OCI-LY3 (cell line): Measurements from ENCODE around the gene RNF157.

Source experiments
- H2AFZ ChIP-seq: fragments of 200-600, 300-600 bp; shearing (Covaris generic); 2 replicates; pipeline ENCODE4 v1.6.0; 2014; ENCODE audit warnings: antibody characterized with exemption, low read depth, low read length
- H3K27ac ChIP-seq: fragments of 200-600, 300-600 bp; sonication (generic); 2 replicates; pipeline ENCODE4 v1.5.1; 2014; ENCODE audit warnings: mild to moderate bottlenecking, low read length, moderate library complexity, mixed read lengths
- H3K27me3 ChIP-seq: fragments of 200-600, 300-600 bp; sonication (generic); 2 replicates; pipeline ENCODE4 v1.6.1; 2014; ENCODE audit warnings: low read depth, low read length, mixed read lengths
- H3K36me3 ChIP-seq: fragments of 200-600, 300-600 bp; sonication (generic); replicated peaks from 2 replicates; pipeline ENCODE3; 2014; ENCODE audit warnings: low read depth, low read length, mixed read lengths
- H3K4me1 ChIP-seq: fragments of 300-600, 200-600 bp; sonication (generic); 2 replicates; pipeline ENCODE4 v1.6.1; 2014; ENCODE audit warnings: low read length, mixed read lengths
- H3K4me2 ChIP-seq: fragments of 200-600, 300-600 bp; sonication (generic); 2 replicates; pipeline ENCODE4 v1.6.1; 2014; ENCODE audit warnings: low read length, mixed read lengths
- H3K4me3 ChIP-seq: fragments of 300-600, 200-600 bp; sonication (generic); 2 replicates; pipeline ENCODE4 v1.5.1; 2014; ENCODE audit warnings: antibody characterized with exemption, mild to moderate bottlenecking, low read length, moderate library complexity
- H3K79me2 ChIP-seq: fragments of 300-600, 200-600 bp; shearing (Covaris generic); 2 replicates; pipeline ENCODE4 v1.6.1; 2014; ENCODE audit warnings: mild to moderate bottlenecking, low read length, mixed read lengths
- H3K9ac ChIP-seq: fragments of 300-600, 200-600 bp; shearing (Covaris generic); 2 replicates; pipeline ENCODE4 v1.6.0; 2014; ENCODE audit warnings: mild to moderate bottlenecking, low read length, moderate library complexity
- H3K9me3 ChIP-seq: fragments of 200-600, 300-600 bp; shearing (Covaris generic); 2 replicates; pipeline ENCODE4 v1.6.1; 2014; ENCODE audit warnings: low read length, mixed read lengths; ENCODE audit not compliant: insufficient read depth
- H4K20me1 ChIP-seq: fragments of 200-600, 300-600 bp; sonication (generic); 2 replicates; pipeline ENCODE4 v1.6.1; 2016; ENCODE audit warnings: low read length, mixed read lengths; ENCODE audit not compliant: insufficient read depth
- CTCF ChIP-seq: fragments of 200-600, 300-600 bp; sonication (generic); IDR thresholded peaks from 2 replicates; pipeline ENCODE4 v1.5.1; 2014; ENCODE audit warnings: antibody characterized with exemption, low read length, low read depth
- EZH2phosphoT487 ChIP-seq: fragments of 200-600 bp; shearing (Covaris generic); IDR thresholded peaks from 2 replicates; pipeline ENCODE4 v1.6.1; 2018; ENCODE audit warnings: antibody characterized with exemption, mixed run types, low read depth

Gene RNF157

GRCh38 chr17:76170114-76170513 lies 70.2 kb downstream of the RNF157 start:
- H2AFZ ChIP-seq: no peak overlapping the region
- H4K20me1 ChIP-seq: no peaks in the 10 kb centered on the region
- H3K9me3 ChIP-seq: no peaks in the 10 kb centered on the region
- H3K79me2 ChIP-seq: no peaks in the 10 kb centered on the region
- H3K4me2 ChIP-seq: no peak overlapping the region
- no peaks in the 10 kb centered on the region for H3K36me3 ChIP-seq
- no peaks in the 10 kb centered on the region for H3K27me3 ChIP-seq
- no peak for TF ChIP-seq EZH2phosphoT487
- no peak for TF ChIP-seq CTCF
- H3K9ac ChIP-seq: no peak overlapping the region
- H3K4me3 ChIP-seq: no peak overlapping the region
- H3K4me1 ChIP-seq: no peaks in the 10 kb centered on the region
- H3K27ac ChIP-seq: no peak overlapping the region

GRCh38 chr17:76166906-76167305 lies 73.4 kb downstream of the RNF157 start:
- H3K27me3 ChIP-seq: no peaks in the 10 kb centered on the region
- no peak overlapping the region for H3K27ac ChIP-seq
- H3K9ac ChIP-seq: no peak overlapping the region
- H2AFZ ChIP-seq: no peak overlapping the region
- no peaks in the 10 kb centered on the region for H3K36me3 ChIP-seq
- H3K4me3 ChIP-seq: no peak overlapping the region
- H3K4me2 ChIP-seq: no peak overlapping the region
- H3K79me2 ChIP-seq: no peaks in the 10 kb centered on the region
- H4K20me1 ChIP-seq: no peaks in the 10 kb centered on the region
- TF ChIP-seq EZH2phosphoT487: no peak
- no peak for TF ChIP-seq CTCF
- peaks cover 7% of the 10 kb centered on the region for H3K4me1 ChIP-seq
- no peaks in the 10 kb centered on the region for H3K9me3 ChIP-seq

- no peak overlapping the region for H3K4me2 ChIP-seq
- no peaks in the 10 kb centered on the region for H4K20me1 ChIP-seq
- no peaks in the 10 kb centered on the region for H3K36me3 ChIP-seq
- H3K27ac ChIP-seq: no peak overlapping the region
- H3K4me3 ChIP-seq: no peak overlapping the region
- H2AFZ ChIP-seq: no peak overlapping the region
- H3K4me1 ChIP-seq: peaks cover 7% of the 10 kb centered on the region
- H3K79me2 ChIP-seq: no peaks in the 10 kb centered on the region
- no peaks in the 10 kb centered on the region for H3K9me3 ChIP-seq
- no peak for TF ChIP-seq CTCF
- no peak for TF ChIP-seq EZH2phosphoT487
- H3K27me3 ChIP-seq: no peaks in the 10 kb centered on the region
- no peak overlapping the region for H3K9ac ChIP-seq
These were observed 74.1 kb downstream of the RNF157 start for GRCh38 chr17:76166168-76166567.

- Histone ChIP-seq H3K27ac (no peak overlapping the region), H3K36me3 (no peaks in the 10 kb centered on the region), H4K20me1 (no peaks in the 10 kb centered on the region), H3K9ac (no peak overlapping the region), H3K4me1 (peaks cover 7% of the 10 kb centered on the region), H3K9me3 (no peaks in the 10 kb centered on the region), H2AFZ (no peak overlapping the region), H3K4me2 (no peak overlapping the region), H3K27me3 (no peaks in the 10 kb centered on the region), H3K79me2 (no peaks in the 10 kb centered on the region), H3K4me3 (no peak overlapping the region)
- TF ChIP-seq CTCF: no peak
- TF ChIP-seq EZH2phosphoT487: no peak
These were observed 76.0 kb downstream of the RNF157 start for GRCh38 chr17:76164331-76164730.
